GM12873 (cell line): ENCODE measurements around the gene AK1.

Experiments used
- TF ChIP-seq, protein P1 (sequence below): IDR thresholded peaks from 2 replicates; pipeline ENCODE4 v1.5.1; 2012; ENCODE audit warnings: low read depth, mild to moderate bottlenecking, moderate library complexity, low read length, control low read depth; ENCODE audit not compliant: insufficient read depth; ENCODE audit errors: missing control alignments

Gene AK1

DNA sequence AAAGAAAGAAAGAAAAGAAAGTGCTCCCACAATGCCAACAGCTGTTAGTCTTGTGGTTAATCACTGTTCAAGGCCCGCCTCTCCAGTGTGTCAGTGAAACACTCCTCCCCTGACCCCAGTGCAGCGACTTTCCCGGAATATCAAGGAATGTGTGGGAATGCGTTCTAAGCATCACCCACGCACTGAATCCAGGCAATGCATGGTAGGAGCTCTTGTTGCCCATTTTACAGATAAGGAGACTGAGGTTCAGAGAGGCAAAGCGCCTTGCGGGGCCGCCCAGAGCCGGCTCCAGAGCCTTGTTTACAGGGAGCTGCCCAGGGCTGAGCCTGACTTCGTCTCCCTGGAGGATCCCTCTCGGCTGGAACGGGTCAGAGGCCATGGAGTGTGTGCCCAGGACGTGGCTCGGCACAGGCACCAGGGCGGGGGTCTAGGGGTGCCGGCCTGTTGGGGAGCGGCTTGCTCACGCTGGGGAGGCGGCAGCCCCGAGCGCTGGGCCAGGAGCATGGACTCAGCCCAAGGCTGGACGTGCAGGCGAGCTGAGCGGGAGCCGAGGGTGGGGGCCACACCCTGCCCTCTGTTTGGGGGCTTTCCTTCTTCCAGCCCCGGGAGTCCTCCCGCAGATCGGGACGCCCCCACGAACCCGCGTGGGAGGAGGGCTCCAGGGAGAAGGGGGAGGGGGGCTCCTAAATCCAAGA lies 21.1 kb upstream of the AK1 start:
- TF ChIP-seq, protein P1, sequence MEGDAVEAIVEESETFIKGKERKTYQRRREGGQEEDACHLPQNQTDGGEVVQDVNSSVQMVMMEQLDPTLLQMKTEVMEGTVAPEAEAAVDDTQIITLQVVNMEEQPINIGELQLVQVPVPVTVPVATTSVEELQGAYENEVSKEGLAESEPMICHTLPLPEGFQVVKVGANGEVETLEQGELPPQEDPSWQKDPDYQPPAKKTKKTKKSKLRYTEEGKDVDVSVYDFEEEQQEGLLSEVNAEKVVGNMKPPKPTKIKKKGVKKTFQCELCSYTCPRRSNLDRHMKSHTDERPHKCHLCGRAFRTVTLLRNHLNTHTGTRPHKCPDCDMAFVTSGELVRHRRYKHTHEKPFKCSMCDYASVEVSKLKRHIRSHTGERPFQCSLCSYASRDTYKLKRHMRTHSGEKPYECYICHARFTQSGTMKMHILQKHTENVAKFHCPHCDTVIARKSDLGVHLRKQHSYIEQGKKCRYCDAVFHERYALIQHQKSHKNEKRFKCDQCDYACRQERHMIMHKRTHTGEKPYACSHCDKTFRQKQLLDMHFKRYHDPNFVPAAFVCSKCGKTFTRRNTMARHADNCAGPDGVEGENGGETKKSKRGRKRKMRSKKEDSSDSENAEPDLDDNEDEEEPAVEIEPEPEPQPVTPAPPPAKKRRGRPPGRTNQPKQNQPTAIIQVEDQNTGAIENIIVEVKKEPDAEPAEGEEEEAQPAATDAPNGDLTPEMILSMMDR: no peak

DNA sequence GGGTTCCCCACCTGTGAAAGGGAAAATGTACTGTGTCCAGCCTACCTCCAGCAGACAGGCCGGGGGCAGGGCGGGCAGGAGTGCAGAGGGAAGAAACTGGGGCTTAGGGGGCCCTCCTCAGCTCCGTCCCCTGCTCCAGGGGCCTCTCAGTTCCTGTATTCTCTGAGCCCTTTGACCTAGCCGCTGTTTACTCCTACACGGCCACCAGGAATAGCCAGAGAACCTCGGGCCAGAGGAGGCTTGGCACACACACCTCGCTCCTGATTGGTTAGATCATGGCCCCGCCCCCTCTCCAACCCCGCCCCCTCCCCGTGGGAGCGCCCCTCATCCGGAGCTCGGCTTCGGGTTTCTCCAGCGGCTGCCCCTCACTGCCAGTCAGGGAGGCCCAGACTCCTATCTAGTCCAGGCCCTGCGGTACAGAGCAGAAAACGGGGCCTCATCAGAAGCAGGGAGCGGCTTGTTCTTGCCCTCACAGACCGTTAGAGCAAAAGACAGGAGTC lies 19.8 kb upstream of the AK1 start:
- TF ChIP-seq, protein P1: no peak

DNA sequence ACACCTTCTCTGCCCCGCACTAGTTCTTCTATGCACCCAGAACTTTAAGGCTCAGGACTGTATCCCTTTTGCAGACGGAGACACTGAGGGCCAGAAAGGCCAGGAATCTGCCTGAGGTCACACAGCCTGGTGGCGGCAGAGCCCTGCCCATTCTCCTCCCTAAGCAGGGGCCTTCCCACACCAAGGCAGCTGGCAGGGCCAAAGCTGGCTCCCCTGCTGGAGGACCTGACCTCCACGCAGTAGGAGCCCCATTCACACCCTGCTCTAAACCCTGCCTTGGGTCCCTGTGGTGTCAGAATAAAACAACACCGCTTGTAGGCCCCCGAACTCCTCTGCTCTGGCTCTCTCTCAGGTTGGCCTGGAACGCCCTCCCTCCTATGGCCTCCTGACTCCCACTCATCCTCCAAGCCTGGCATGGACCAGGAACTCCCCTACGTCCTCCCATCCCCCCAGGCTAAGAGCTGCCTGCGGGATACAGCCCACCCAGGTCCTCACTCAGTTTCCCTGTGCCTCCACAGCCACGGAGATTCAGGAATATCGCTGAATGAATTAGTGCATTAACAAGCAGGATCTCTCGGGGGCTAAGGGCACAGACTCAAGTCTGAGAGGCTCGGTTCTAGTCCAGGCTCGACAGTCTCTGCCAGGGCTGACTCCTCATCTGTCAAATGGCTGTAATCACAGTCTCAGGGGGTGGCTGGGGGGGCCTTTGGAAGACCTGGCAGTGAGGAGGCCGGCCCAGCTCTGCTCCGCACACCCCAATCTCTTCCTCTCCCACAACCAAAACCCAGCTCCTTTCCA lies 19.1 kb upstream of the AK1 start:
- TF ChIP-seq, protein P1: no peak

DNA sequence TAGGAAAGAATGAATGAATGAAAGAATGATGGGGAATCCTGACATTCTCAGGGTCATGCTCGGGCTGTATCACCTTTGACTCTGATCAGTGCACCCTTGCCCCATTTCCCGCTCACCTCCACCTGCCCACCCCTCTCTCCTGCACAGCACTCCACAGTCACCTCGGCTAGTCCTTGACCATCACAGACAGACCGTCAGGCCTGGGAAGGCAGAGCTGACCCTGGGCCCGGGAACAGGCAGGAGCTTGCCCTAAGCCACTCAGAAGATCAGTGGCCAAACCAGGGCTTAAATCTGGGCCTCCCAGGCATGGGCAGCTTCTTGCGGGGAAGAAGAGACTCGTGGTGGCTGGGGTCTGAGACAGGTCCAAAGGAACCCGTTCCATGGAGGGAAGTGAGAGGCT lies 18.3 kb upstream of the AK1 start:
- TF ChIP-seq, protein P1: no peak

DNA sequence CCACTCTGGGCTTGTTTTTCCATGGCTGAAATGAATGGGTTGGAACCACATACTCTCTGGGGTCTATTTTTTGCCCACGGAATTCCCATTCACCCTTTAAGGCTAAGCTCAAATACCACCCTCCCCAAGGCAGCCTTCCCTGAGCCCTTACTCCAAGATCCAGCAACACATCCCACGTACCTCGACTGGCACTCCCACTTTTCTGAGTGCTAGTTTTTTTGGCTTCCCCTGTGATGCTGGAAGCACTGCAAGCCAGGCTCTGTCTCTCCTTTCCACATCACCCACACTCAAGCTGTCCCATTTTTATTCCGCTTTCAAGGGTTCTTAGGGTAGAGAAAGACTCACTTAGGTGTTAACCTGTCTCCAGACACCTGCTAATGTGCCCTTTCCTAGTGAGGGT lies 15.9 kb upstream of the AK1 start:
- TF ChIP-seq, protein P1: no peak

DNA sequence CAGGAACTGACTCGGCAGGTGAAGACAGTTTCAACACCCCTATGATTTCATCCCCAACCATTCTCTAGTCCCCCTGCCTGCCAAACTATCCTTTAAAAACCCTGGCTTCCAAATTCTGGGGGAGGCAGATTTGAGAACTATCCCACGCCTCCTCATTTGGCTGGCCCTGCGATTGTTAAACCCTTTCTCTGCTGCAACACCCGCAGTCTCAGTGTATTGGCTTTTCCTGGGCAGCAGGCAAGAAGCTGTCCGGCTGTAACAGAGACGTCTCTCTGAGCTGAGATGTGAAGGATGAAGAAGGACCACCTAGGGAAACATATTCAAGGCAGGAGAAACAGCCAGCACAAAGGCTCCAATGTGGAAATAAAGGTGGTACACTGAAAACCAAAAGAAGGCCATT lies 15.4 kb upstream of the AK1 start:
- TF ChIP-seq, protein P1: no peak

DNA sequence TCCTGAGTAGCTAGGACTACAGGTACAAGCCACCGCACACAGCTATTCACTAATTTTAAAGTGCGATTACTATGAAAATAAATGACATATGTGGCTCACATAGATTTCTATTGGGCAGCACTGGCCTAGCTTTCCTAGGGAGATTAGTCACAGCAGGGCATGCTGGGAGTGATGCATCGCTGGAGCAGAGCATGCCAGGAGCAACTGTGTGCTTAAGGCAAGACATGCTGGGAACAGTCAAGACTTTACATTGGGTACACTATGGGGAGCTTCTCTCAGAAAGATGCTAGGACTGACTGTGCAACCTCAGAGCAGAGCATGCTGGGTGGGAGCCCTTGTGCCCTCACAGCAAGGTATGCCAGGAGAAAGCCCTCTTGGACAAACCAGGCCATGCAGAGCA lies 12.6 kb upstream of the AK1 start:
- TF ChIP-seq, protein P1: no peak
